Measurements from ENCODE around the gene MPV17L2.
A peak's percentile ranks its signal among the peaks of the same experiment; 100 is the strongest.

The MPV17L2 gene

DNA sequence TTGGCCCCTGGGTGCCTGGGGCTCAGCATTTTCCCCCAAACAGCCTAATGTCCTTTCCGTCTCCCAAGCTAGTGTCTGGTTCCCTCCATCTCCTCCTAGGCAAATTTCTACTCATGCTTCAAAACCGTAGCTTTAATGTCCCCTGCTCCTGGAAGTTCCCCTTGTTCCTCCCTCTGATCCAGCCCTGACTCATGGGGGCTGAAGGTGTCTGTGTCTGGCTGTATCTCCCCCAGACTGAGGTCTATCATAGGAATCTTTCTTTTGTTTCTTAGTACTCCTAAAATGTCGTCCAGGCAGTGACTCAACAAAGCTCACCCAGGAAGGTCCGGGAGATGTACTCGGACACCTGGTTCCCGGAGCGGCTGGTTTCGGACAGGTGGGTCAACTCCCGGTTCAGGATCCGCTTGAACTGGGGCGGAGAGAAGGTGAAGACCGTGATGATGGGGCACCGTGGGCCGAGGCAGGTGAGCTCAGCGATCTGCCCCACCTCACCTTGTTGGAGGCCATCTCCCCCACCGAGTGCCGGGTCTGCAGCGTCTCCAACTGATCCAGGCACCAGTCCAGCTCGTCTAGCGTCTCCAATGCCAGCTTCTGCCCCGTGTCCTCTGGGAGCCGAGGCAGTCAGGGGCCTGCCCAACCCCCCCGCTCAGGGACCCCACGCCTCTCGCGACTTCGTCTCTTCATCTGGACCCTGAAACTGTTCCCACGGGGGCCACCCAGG lies 27.1 kb downstream of the MPV17L2 start:
- no peak for DNase-seq

DNA sequence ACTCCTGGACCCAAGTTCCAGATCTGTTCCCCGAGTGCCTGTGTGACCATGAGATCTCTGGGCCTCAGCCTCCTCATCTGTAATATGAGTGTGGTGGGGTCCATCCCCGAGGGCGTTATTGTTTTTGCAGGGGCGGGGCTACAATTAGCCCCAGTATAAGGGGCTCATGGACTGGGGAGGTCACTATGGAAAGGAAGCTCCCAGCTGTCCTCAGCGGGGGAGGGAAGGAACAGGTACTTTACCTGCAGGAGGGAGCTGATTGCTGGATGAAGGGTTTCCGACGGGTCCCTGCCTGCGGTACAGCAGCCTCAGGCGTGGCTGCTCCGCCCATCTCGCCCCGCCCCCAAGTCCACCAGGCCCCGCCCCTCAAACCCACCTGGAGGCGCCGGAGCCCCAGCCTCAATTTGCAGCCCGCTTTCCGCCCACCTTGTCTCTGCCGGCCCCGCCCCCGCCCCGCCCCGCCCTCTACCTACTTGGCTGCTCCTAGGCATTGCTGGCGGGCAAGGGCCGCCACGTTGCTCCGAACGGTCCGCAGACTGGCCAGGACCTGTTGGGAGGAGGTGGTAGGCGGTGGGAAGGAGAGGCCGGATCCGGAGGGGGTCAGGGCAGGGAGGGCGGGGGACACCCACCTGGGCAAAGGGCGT lies 27.7 kb downstream of the MPV17L2 start:
- no peak for DNase-seq

DNA sequence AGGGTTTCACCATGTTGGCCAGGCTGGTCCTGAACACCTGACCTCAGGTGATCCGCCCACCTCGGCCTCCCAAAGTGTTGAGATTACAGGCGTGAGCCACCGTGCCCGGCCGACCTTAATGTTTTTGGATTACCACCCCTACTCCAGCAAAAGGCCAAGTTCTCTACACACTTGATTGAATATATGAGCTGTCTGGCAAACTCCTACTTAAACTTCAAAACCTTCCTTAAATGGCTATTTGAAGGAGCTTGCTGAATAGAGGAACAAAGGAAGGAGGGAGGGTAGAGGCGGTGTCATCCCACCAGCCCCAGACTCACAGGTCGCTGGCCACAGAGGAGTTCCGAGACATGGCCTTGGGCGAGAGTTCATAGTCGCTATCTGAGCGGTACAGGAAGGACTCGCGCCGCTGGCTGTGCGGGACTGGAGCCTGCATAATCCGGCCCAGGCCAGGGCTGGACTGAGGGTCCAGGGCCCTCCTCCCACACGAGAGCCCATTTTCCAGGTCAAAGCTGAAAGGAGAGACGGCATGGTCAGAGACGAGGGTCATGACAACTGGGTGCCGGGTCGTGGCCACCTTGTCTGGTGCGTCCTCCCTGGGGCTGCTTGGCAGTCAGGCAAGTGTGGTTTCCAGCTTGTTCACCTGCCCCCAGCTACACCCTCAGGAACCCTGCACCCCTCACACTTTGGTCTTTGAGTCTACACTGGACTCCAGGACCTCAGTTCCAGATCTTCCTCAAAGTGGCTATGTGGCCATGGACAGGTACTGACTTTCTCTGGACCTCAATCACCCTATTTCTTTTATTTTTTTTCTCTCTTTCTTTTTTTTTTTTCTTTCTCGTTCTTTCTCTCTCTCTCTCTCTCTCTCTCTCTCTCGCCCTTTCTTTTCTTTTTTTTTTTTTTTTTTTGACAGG lies 29.1 kb downstream of the MPV17L2 start:
- no peak for DNase-seq

DNA sequence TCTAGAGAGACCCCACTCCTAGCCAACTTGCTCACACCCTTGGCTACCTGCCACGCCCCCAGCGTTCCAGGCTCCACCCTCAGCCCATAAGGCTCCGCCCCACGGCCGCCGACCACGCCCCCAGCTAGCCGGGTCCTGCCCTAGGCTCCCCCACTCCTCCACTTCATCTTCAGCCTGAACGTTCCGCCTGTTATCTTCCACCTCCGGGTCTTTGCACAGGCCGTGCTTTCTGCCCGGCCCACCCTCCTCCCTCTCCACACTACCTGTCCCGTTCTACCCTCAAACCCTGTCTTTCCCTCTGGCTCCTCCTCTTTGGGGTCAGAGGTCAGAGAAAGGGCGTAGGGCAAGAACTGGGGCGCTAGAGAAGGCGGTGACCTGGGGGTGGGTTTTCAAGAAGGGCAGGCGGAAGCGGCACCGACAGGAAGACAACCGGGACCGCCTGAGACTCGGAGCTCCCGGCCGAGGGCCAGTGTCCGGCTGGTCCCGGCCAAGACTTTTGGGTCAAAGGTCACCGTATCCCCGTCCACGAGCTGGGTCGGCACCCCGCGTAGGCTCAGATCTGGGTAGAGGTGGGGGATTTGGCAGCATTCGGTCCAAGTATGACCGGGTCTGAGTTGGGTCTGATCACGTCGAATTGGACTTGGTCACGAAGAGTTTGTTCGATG lies 31.0 kb downstream of the MPV17L2 start:
- no peak for DNase-seq

DNA sequence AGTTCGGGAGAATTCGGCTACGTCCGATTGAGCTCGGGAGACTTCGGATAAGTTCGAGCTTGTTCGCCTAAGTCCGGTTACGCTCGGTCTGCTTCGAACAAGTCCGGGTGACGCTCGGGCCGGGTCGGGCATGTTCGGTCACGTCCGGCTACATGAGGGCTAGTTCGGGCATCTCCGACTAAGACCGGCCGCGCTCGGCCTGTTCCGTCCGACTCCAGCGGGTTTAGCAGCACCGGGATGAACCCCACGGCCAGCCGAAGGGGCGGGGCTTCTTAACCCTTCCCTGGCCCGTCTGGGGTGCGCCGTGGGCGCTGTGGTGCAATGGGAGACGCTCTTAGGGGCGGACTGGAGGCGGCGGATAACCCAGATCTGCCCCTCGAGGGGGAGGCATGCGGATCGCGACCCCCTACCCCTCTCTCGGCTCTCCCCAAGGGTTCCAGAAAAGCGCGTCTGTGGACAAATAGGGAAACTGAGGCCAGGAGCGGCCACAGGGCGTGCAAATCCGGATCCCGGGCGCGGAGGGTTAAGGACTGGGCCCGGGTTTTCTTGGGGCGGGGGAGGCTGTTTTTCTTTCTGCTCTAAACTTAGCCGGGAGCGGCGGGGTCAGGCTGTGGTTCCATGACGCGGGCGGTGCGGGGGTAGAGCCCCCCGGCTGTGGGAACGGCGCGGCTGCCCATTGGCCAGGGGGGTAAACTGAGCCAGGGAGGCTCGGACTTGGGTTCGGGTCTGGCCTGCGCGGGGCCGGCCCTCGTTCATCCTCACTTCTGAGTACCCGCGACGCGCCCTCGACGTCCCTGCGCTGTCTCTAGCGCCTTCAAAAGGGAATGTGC lies 31.7 kb downstream of the MPV17L2 start:
- DNase-seq: peak; percentile 95

DNA sequence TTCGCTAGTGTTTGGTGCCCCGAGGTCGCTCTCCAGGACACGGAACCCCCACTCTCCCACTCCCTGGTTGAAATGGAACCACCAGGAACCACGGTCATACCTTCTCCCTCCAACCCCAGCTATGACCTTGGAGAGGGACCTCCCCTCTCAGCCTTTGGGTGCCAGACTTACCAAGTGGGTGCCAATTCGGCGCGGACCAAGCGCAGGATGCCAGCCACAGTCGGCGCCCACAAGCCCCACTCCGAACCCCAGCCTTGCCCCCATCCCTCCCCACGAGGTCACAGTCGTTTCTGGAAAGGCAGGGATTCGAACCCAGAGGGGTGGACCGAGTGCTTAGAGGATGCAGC lies 32.3 kb downstream of the MPV17L2 start:
- DNase-seq: no peak

DNA sequence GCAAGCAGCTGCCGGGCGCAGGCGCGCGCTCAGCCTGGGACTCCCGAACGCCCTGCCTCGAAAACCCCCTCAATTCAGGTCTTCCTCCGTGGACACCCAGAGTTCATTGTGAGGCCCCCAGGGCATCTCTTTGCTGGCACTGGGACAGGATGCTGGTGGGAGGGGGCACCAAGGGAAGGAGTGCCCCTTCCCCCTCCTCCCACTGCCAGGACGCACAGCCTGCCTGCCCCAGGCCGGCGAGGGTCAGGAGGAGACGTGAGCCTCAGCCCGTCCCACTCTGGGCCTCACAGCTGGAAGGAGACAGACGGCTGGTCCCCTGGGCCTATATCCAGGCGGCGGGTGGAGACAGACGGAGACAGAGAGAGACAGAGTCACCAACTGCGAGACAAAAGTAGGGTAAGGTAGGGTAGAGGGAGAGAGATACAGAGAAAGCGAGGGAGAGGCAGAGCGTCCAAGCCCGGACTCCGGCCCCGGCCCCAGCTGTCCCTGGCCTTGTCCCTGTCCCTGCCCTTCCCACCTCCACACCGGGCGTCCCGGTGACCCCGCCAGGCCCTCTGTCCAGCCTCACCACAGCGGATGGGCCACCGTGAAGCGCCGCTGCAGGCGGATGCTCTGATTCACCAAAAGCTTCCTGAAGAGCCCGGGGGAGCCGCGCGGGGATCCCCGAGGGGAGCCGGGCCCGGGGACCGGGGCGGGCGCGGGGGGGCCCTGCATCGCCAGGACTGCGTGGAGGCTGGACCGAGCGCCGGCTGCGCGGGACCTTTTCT lies 32.9 kb downstream of the MPV17L2 start, which contains the start of gene PDE4C:
TSS of gene PDE4C (minus strand) at position 737 of the 767 bp plus-strand sequence. CDS start at position 714, 23 bp downstream.
- DNase-seq: no peak

DNA sequence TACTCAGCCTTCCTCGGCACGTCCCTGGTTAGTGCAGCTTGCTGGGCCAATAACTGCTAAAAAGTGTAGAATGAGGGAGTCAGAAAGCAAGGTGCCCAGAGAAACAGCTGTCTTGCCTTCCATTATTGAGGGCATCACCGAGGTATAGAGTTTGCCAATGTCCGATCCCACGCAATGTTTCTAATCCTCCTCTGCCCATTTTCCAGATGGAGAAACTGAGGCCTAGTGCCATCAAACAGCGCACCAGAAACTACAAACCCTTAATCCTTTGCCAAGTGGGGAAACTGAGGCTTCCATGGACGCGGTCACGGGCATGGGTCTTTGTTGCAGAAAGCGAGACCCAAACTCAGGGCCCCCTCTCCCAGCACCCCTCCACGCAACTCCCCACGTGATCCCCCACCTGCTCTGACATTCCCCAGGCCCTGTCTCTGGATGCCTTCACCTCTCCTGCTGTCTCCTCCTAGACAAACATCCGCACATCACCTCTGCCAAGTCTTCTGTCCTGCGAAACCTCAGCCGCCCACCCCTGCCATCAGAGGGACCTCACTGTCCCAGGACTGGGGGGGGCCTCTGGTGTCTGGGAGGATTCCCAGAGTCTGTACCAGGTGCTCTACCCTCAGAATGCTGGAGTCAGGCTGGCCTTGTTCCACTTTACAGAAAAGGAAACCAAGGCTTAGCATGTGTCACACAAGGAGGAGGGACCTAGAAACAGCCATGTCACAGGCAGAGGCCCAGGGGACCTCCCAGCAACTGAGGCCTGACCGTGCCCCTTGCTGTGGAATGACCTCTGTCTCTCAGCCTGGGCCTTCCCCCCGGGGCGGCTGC lies 34.1 kb downstream of the MPV17L2 start:
- no peak for DNase-seq

DNA sequence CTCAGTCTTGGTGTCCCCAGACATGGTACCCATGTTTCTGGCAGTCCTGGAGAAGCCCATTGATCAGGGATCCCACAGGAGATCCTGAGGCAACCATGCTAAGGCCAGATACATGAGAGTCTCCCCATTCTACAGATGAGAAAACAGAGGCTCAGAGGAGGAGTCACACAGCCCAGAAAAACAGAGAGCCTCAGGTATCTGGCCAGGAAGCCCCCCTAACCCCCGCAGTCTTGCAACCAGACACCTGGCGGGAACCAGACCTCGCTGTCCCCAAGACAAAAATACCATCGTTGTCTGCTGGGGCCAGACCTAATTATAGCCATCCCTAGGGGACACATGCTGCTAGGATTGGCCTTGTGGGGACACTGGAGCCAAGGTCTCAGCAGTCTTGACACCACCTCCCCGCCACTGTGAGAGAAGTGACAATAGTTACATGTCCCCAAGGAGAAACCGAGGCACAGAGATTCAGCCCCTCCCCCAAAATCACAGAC lies 34.8 kb downstream of the MPV17L2 start:
- DNase-seq: no peak

DNA sequence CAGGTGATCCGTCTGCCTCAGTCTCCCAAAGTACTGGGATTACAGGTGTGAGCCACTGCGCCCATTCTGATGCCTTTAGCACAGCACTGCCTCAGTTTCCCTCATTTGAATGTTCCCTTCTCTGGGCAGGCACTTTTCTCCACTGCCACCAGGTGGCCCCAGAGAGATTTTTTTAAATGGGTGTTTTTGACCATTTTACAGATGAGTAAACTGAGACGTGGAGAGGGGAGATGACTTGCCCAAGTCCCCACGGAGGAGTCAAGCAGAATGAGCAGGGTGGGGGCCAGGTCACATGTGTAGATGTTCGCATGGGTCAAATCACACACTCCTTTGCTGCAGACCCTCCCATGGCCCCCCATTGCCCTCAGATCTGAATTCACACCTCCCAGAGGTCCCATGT lies 36.5 kb downstream of the MPV17L2 start:
- DNase-seq: no peak

DNA sequence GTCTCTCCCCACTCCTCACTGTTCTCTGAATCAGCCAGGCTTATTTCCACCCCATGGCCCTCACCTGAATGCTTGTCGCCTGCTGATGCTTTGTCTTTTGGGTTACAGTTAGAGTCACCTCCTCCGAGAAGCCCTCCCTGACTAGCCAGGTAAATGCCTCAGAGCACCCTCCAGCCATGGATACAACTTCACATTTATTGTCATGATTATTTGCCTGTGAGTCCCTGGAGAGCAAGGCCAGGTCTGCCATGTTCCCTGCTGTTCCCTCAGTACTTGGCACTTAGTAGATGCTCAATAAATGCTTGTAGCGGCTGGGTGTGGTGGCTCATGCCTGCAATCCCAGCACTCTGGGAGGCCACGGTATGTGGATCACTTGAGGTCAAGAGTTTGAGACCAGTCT lies 36.9 kb downstream of the MPV17L2 start:
- DNase-seq: no peak

DNA sequence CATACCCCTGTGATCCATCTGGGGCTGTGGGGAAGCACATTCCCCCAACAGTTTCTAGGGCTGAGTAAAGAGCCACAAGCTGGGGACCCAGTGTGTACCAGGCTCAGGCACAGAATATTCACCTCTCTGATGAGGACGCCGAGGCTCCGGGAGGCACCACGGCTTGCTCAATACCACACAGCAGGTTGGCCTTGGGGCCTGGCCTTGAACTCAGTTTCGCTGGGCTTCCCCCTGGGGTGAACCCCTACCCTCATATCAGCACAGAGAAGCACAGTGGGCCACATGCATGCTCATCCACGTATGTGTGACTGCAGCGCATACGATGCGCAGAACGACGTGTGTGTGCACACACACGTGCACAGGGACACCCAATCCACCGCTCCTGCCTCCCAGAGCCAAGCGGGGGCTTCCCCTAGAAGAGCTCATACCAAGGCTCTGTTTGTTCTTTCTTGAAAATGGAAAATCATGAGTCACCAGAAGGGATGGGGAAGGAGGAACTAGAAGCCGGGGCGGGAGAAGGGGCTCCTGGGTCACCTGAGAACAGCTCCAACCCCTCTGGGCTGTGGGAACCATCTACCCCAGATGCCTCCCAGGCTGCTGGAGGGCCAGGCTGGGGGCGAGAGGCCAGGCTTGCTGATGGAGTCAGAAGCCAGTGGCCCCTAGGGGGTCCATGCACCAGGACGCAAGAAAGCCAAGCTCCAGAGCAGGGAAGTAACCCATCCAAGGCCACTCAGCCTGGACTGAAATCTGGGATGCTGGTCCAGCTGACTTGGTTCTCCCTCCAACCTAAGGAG lies 38.1 kb downstream of the MPV17L2 start:
- no peak for DNase-seq

DNA sequence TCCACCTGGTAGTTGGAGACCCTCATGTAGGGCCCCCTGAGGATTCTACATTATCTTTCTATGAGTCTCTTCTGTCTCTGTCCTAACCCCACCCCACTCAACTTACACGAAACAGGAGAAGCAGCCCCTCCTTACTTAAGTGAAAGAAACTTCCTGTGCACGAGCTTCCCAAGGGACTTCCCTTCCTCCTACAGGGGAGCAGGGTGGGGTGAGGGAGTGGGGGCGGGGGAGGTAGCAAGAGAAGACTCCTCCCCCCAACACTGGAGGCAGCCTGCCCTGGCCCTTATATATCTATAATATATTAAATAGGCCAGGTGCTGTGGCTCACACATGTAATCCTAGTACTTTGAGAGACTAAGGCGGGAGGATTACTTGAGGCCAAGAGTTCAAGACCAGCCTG lies 38.8 kb downstream of the MPV17L2 start:
- DNase-seq: no peak

DNA sequence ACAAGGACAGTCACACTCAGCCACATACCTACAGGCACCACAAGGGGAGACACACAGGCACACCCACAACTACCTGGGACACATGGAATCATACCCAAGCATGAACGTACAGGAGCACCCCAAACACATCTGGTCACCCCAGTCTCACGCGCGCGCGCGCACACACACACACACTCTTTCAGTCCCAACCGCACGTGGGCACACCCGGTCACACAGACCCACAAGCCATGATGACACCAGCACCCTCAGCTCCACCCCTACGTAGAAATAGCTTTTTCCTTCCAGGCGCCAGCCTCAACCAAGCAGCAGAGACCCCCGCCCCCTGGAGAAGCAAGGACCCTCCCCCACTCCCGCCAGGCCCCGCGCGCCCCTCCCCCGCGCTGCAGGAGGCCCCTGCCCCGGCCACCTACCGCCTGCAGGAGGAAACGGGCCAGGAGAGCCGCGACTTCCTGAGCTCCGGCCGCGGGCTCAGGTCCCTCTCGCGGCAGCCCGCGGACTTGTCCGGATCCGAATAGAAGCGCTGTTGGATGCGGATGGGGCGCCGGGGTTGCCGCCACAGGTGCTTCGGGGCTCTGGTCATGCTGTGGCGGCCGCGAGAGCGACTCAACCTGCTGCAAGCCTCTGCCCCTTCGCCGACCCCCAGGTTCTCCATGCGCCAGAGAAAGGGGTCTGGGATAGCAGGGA lies 39.7 kb downstream of the MPV17L2 start:
- no peak for DNase-seq

DNA sequence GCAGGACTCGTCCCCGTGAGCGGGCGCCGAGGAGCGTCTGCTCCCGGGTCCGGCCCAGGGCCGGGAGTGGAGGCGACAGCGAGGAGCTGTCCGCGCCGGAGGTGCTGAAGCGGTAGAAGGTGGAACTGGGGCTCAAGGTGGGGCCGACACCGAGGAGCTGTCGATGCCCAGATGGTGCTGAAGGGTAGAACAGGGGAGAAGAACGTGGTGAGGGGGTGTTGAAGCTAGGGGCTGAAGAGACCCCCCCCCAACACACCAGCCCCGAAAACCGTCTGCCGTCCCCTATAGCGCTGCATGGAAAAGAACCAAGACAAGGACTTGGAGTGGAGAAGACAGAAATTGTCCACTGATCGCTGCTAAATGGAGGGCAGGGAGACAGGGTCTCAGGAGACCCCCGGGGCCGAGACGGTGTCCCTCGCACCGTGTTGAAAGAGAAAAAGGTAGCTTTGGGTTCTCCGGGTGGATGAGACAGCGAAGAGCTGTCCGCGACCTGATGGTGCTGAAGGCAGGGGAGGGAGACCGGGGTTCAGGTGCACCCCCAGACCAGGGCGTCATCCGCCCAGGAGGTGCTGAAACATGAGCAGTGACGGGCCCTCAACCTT lies 40.3 kb downstream of the MPV17L2 start:
- DNase-seq: no peak

DNA sequence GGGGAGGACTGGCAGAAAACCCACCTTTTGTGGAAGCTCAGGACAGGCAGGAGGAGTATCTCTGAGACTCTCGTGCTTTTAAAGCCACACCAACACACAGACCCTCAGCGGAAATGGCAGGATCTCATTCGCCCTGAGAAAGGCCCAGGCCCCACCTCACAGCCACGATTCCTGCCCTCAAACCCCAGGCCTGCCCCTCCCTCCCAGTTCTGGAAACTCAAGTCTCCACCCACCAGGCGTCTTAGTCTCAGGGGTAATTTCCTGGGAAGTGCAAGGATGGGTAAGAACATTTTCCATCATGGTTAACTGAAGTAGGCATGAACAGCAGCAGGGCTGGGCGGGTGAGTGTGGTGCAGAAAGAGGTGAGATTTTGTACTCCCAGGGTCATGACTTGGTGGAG lies 41.2 kb downstream of the MPV17L2 start:
- no peak for DNase-seq

DNA sequence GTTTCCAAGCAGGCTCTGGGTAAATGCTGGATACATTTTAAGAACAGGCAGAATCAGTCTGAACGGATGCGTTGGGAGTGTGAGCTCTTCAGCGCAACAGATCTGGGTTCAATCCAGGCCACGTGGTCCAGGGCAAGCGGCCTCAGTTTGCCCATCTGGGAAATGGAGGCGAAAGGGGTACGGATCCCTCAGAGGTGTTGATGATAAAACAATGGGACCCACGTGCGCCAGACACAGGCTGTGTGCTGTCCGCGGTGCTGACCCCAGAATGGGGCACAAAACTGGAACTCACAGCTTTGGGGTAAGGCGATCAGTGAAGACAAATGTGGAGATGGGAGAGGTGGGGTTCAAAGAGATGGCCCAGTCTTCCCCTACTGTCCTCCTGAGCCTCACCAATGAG lies 46.3 kb downstream of the MPV17L2 start:
- no peak for DNase-seq

DNA sequence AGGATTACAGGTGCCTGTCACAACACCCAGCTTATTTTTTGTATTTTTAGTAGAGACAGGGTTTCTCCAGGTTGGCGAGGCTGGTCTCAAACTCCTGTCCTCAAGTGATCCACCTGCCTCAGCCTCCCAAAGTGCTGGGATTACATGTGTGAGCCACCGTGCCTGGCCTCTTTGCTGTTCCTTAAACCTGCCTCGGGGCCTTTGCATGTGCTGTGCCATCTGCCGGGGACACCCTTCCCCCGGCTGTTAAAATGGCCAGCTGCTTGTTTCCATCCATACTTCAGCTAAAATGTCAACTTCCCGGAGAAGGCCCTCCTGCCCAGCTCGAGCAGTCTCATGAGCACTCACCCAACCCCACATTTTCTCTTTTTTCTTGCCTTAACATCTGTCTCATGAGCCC lies 52.3 kb downstream of the MPV17L2 start:
- no peak for DNase-seq

Data from NCI-H446 treated with DMSO at 0.1 percent for 48 hours (cell line).